ENCODE results near the gene ACTG1. TPM values are rescaled to one million over a fixed set of nuclear protein-coding genes. Genes with fewer than 3 reads are reported as not detected.

ACTG1 gene
- total RNA-seq, 3 donors from 2014 or later = 1,922 to 4,060 (median 3,184) TPM

DNA sequence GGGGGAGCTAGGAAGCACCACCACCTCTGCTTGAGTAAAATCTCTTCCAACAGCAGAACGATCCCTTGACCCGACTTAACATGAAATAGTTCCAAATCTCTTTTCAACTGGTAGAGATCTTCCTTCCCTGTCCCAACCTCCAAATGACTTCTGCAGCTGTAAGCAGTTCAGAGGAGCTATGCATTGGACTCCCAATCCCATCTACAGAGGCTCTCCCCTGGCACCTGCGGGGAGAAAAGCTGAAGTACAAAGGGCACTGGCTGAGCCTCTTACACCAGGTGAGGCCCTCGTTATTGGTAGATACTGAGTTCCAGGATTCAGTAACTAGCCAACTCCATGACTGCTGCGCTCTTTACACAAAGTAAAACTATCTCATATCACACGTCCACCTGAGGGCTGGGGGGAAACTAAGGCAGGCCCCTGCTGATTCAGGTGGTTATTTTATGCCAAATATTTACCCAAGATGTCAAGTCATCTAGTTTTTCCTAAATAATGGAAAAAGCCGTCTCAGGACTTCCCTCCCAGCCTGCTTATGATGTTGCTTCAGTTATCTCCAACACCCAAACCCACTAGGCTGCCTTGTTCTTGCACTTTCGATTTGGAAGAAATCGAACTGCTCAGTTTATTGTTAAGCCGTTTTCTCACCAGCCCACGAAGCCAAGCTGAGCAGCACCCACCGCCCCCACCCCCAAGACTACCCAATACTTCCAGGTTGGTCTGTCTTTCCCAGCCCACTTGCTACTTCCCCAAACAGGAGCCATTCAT, 3.2 kb downstream of the ACTG1 start:
- DNase-seq (peak in 2 of 3 donors; percentile 48 to 51), ATAC-seq (no peak)

DNA sequence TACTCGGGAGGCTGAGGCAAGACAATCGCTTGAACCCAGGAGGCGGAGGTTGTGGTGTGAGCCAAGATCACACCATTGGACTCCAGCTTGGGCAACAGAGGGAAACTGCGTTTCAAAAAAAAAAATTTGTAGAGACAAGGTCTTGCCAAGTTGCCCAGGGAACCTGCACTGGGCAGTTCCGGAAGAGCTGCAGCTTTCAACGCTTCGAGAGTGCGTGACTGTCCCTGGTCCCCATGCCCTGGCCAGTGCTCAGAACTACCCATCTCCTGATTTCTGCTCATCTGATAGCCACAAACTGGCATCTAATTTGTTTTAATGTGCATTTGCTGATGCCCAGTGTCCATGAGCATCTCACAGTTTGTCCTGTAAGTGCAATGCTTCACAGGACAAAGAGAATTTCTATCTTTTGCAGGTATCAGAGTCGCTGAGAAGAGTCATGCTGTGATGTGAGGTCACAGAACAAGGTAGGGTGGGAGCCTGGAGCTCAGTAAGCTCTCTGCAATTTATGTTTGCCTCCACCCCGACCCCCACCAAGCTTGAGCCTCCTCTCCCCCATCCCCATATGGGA, 3.9 kb downstream of the ACTG1 start:
- ATAC-seq = peak; percentile 1
- no peaks in the 10 kb centered on the region for H3K36me3 ChIP-seq (ENCODE audit: low read depth)
- TF ChIP-seq, protein P1, sequence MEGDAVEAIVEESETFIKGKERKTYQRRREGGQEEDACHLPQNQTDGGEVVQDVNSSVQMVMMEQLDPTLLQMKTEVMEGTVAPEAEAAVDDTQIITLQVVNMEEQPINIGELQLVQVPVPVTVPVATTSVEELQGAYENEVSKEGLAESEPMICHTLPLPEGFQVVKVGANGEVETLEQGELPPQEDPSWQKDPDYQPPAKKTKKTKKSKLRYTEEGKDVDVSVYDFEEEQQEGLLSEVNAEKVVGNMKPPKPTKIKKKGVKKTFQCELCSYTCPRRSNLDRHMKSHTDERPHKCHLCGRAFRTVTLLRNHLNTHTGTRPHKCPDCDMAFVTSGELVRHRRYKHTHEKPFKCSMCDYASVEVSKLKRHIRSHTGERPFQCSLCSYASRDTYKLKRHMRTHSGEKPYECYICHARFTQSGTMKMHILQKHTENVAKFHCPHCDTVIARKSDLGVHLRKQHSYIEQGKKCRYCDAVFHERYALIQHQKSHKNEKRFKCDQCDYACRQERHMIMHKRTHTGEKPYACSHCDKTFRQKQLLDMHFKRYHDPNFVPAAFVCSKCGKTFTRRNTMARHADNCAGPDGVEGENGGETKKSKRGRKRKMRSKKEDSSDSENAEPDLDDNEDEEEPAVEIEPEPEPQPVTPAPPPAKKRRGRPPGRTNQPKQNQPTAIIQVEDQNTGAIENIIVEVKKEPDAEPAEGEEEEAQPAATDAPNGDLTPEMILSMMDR (IDR thresholded peaks at IDR 0.05) = no peak
- intact Hi-C loops (cut with DNase I, micrococcal nuclease) = no loop called here
- no peaks in the 10 kb centered on the region for H3K9me3 ChIP-seq
- H3K4me3 ChIP-seq = no peak overlapping the region
- peaks cover 12% of the 10 kb centered on the region for H3K4me1 ChIP-seq (ENCODE audit: low read depth)
- peak in 1 of 3 donors; percentile 36 for DNase-seq

More for the DNA sequence above, 3.2 kb downstream of the ACTG1 start:
- TF ChIP-seq, protein P1 (IDR thresholded peaks at IDR 0.05) = no peak
- Histone ChIP-seq H3K9me3 (no peaks in the 10 kb centered on the region), H3K4me3 (peak overlapping the region; percentile 98), H3K36me3 (ENCODE audit: low read depth) (no peaks in the 10 kb centered on the region), H3K4me1 (ENCODE audit: low read depth) (peaks cover 12% of the 10 kb centered on the region)
- intact Hi-C loops (cut with DNase I, micrococcal nuclease) = no loop called here

DNA sequence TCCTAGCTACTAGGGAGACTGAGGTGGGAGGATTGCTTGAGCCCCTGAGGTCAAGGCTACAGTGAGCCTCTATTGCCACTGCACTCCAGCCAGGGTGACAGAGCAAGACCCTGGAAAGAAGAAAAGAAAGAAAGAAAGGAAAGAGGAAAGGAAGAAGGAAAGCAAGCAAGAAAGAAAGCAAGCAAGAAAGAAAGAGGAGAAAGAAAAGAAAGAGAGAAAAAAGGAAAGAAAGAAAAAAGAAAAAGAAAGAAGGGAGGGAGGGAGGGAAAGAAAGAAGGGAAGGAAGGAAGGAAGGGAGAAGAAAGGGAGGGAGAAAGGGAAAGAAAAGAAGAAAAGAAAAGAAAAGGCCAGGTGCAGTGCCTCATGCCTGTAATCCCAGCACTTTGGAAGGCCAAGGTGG, 9.0 kb downstream of the ACTG1 start:
- Histone ChIP-seq H3K9me3 (no peaks in the 10 kb centered on the region), H3K4me3 (no peak overlapping the region), H3K36me3 (ENCODE audit: low read depth) (no peaks in the 10 kb centered on the region), H3K4me1 (ENCODE audit: low read depth) (no peaks in the 10 kb centered on the region)
- DNase-seq (no peak), ATAC-seq (no peak)
- intact Hi-C loops (cut with DNase I, micrococcal nuclease) = no loop called here
- TF ChIP-seq, protein P1 (IDR thresholded peaks at IDR 0.05) = no peak

DNA sequence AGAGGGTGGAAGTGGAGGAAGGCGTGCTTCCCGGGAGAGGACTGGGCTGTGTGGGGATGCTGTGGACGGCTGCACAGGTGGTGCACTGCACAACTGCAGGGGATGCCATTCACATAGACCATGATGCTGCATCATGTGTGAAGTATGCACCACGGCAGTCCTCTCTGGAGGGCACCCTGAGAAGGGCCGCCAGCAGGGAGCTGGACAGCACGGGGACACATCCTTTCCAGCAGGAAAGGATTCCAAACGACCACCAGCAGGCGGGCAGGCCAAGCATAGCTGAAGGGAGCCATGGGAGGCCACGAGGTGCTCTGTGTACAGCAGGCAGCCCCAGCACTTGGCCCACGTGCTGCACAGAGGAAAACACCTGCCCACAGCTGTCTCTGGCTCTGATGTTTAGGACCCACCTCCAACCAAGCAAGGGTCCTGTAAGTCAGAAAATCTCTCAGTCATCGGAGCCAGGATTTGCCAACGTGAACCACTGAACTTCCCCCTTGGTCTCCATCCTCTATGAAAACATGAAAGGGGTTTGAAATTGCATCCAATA, 10.1 kb downstream of the ACTG1 start:
- ATAC-seq (no peak), DNase-seq (no peak)
- Histone ChIP-seq H3K4me3 (no peak overlapping the region), H3K36me3 (ENCODE audit: low read depth) (no peaks in the 10 kb centered on the region), H3K9me3 (no peaks in the 10 kb centered on the region), H3K4me1 (ENCODE audit: low read depth) (no peaks in the 10 kb centered on the region)
- intact Hi-C loops (cut with DNase I, micrococcal nuclease) = no loop called here
- TF ChIP-seq, protein P1 (IDR thresholded peaks at IDR 0.05) = no peak

DNA sequence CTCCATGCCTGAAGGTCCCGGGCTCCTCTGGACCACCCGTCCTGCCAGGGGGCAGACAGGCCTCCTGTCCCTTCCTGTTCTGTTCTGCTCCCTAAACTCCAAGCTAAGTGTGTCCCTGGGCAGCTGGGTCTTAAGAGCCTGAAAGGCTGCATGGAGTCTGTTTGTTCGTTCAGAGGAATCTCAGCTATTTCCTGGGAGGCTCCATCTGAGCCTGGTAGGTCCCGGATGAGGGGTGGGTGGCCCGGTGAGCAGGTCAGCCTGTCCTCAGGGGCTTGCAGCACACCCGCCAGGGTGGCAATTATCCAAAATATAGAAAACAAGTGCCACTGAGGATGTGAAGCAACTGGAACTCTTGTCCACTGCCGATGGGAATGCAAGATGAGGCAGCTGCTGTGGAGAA, 12.6 kb downstream of the ACTG1 start:
- TF ChIP-seq, protein P1 (IDR thresholded peaks at IDR 0.05) = no peak
- no peaks in the 10 kb centered on the region for H3K9me3 ChIP-seq
- no peak for DNase-seq
- intact Hi-C loops (cut with DNase I, micrococcal nuclease) = no loop called here
- peak; percentile 8 for ATAC-seq
- H3K36me3 ChIP-seq (ENCODE audit: low read depth) = no peaks in the 10 kb centered on the region
- no peaks in the 10 kb centered on the region for H3K4me1 ChIP-seq (ENCODE audit: low read depth)
- H3K4me3 ChIP-seq = no peak overlapping the region
